PC-9 (cell line): Measurements from ENCODE around the gene SCAMP2. TPM values are rescaled to one million over a fixed set of nuclear protein-coding genes. Genes with fewer than 3 reads are reported as not detected.

Source experiments
- BruUV-seq: library from RNA; stranded (reverse); fragments of 400-500 nt; replicated peaks from 2 replicates; lab custom pipeline; 2021; lab: Mats Ljungman, UMichigan
- CTCF ChIA-PET: fragments of 300-600 bp; sonication (Branson Sonifier 250); formaldehyde crosslinking; loops from one replicate; lab custom pipeline; 2022; ENCODE audit warnings: antibody characterized with exemption; lab: Charles Lee
- POLR2A ChIA-PET: fragments of 300-600 bp; sonication (Branson Sonifier 250); formaldehyde crosslinking; loops from one replicate; lab custom pipeline; 2022; ENCODE audit warnings: antibody characterized with exemption; ENCODE audit not compliant: unreplicated experiment; lab: Charles Lee
- DNase-seq, 2 experiments: peaks; one replicate each; pipeline versions ENCODE4 v3.0.0 to v3.0.0-alpha.2; 2015 to 2022; ENCODE audit warnings: mixed read lengths in 1 of 2
- H2AFZ ChIP-seq: fragments of 200-600 bp; sonication (generic); 2 replicates; pipeline ENCODE4 v1.8.1; 2017; ENCODE audit warnings: antibody characterized with exemption
- H3F3A ChIP-seq: fragments of 200-600 bp; sonication (generic); 2 replicates; pipeline ENCODE4 v1.8.1; 2017; ENCODE audit warnings: antibody characterized with exemption, mild to moderate bottlenecking, low read depth; ENCODE audit not compliant: insufficient read depth
- H3K27ac ChIP-seq: fragments of 200-600 bp; sonication (generic); 2 replicates; pipeline ENCODE4 v1.6.1; 2016; ENCODE audit warnings: mixed run types
- H3K27me3 ChIP-seq: fragments of 200-600 bp; sonication (generic); 2 replicates; pipeline ENCODE4 v1.6.1; 2016; ENCODE audit warnings: low read depth, mixed run types; ENCODE audit not compliant: insufficient read depth
- H3K36me3 ChIP-seq: fragments of 200-600 bp; sonication (generic); 2 replicates; pipeline ENCODE4 v1.6.1; 2016; ENCODE audit warnings: low read depth, mixed run types
- H3K4me1 ChIP-seq: fragments of 200-600 bp; sonication (generic); replicated peaks from 2 replicates; pipeline ENCODE4 v1.6.1; 2016; ENCODE audit warnings: mixed run types; ENCODE audit not compliant: insufficient read depth
- H3K4me2 ChIP-seq: fragments of 200-600 bp; sonication (generic); 2 replicates; pipeline ENCODE4 v1.6.1; 2017; ENCODE audit warnings: mixed run types
- H3K4me3 ChIP-seq: fragments of 200-600 bp; sonication (generic); 2 replicates; pipeline ENCODE4 v1.6.1; 2016; ENCODE audit warnings: mixed run types
- H3K79me2 ChIP-seq: fragments of 200-600 bp; sonication (generic); 2 replicates; pipeline ENCODE4 v1.6.1; 2017; ENCODE audit warnings: low read depth, mixed run types
- H3K9me2 ChIP-seq: fragments of 200-600 bp; sonication (generic); 2 replicates; pipeline ENCODE4 v1.8.1; 2017; ENCODE audit warnings: mild to moderate bottlenecking; ENCODE audit not compliant: insufficient read depth
- H3K9me3 ChIP-seq: fragments of 200-600 bp; sonication (generic); 2 replicates; pipeline ENCODE4 v1.8.1; 2016; ENCODE audit warnings: low read depth; ENCODE audit not compliant: insufficient read depth
- H4K20me1 ChIP-seq: fragments of 200-600 bp; sonication (generic); 2 replicates; pipeline ENCODE4 v1.8.1; 2017; ENCODE audit not compliant: insufficient read depth
- EZH2 ChIP-seq: fragments of 200-600 bp; sonication (generic); IDR thresholded peaks from 2 replicates; pipeline ENCODE4 v1.8.0; 2017; ENCODE audit warnings: antibody characterized with exemption, low read depth
- intact Hi-C: fragments of 100-400 bp; cut with micrococcal nuclease; formaldehyde crosslinking; loops from one replicate; pipeline ENCODE4 v1.10.0; 2022; ENCODE audit not compliant: unreplicated experiment
- total RNA-seq: library from RNA; stranded (reverse); gene quantifications from 2 replicates; pipeline ENCODE4 v1.2.3, GENCODE V29; 2021
- TF ChIP-seq, protein P1 (sequence below): fragments of 200-600 bp; sonication (generic); conservative IDR thresholded peaks from 2 replicates; pipeline ENCODE4 v1.6.1; 2017; ENCODE audit warnings: mixed run types, antibody characterized with exemption, mild to moderate bottlenecking, moderate library complexity

Gene SCAMP2
- total RNA-seq, 1 experiment from 2014 or later, result 84.6 TPM

DNA sequence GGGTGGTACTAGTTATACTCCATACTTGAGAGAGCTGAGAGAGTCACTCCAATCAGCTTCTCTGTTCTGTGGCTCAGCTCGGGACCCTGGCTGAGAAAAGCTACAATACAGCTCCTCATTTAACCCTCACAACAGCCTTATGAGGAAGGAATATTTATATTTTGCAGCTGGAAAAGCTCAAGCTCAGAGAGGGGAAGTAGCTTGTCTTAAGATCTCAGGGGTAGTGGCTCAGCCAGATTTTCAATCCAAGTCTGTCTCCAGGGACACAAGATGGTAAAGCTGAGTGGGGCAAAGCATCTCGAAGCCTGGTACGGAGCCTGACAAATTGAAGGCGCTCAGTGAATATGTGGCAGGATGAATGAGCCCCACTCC, 14.8 kb downstream of the SCAMP2 start:
- peaks cover 21% of the 10 kb centered on the region for H3K4me1 ChIP-seq
- no peak overlapping the region for H3K4me3 ChIP-seq
- no TSS peak for BruUV-seq
- ChIA-PET POLR2A (no interaction called here), CTCF (interaction anchor here (0.6 kb wide), 1 partner anchor 67 kb away, joined by 3 read pairs; no protein-coding TSS in a partner anchor)
- H3F3A ChIP-seq, result peaks cover 18% of the 10 kb centered on the region; the same call in 1 of the 2 replicates
- H3K4me2 ChIP-seq, result no peak overlapping the region; the same call in 1 of the 2 replicates
- H3K9me2 ChIP-seq, result no peaks in the 10 kb centered on the region
- no peak for DNase-seq
- no peaks in the 10 kb centered on the region for H3K27me3 ChIP-seq
- peaks cover 20% of the 10 kb centered on the region for H3K79me2 ChIP-seq
- H3K9me3 ChIP-seq, result no peaks in the 10 kb centered on the region
- H4K20me1 ChIP-seq, result peaks cover 25% of the 10 kb centered on the region; the same call in 1 of the 2 replicates
- 0 out of 2 replicates have a peak, but pooled peaks cover under 1% of the 10 kb centered on the region for H3K36me3 ChIP-seq
- TF ChIP-seq, protein P1, sequence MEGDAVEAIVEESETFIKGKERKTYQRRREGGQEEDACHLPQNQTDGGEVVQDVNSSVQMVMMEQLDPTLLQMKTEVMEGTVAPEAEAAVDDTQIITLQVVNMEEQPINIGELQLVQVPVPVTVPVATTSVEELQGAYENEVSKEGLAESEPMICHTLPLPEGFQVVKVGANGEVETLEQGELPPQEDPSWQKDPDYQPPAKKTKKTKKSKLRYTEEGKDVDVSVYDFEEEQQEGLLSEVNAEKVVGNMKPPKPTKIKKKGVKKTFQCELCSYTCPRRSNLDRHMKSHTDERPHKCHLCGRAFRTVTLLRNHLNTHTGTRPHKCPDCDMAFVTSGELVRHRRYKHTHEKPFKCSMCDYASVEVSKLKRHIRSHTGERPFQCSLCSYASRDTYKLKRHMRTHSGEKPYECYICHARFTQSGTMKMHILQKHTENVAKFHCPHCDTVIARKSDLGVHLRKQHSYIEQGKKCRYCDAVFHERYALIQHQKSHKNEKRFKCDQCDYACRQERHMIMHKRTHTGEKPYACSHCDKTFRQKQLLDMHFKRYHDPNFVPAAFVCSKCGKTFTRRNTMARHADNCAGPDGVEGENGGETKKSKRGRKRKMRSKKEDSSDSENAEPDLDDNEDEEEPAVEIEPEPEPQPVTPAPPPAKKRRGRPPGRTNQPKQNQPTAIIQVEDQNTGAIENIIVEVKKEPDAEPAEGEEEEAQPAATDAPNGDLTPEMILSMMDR, result no peak
- TF ChIP-seq EZH2, result no peak
- peak overlapping the region; percentile 49 for H3K27ac ChIP-seq
- H2AFZ ChIP-seq, result no peak overlapping the region
- intact Hi-C loops, result loop anchor here (5.0 kb wide), 1 partner anchor 39 kb away; no protein-coding TSS in a partner anchor

DNA sequence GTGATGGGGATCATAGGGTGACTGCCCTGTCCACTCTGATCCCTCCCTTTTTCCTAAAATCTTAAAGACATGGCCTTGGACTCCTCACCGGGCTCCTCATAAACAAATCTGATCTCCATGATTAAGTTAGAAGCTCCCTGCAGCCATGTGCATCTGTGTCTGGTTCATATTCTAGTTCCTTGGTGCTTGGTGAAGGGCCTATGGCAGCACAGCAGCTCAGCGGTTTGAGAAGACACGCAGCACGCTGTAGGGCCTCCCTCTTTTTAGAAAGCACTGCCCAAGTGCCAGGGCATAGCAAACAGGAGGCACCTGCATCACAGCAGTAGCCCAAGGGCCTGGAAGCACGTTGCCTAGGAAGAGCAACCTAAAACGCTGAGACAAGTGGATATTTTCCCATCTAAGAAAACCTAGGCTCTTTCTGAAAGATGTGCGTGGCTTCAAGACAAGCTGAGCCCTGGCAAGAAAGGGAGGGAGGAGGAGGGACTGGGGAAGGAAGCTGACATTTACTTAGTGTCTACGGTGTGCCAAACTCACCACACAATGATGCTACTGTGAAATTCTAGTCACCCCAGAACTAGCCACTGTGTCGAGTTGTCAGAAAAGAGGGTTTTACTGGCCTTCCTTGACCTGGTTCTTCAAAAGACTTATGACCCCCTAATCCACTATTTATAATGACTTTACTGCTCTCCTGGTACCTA, 15.3 kb downstream of the SCAMP2 start:
- Histone ChIP-seq H3K36me3 (peaks cover 3% of the 10 kb centered on the region; the same call in 1 of the 2 replicates), H3K4me3 (no peak overlapping the region), H3K27me3 (no peaks in the 10 kb centered on the region), H3K4me1 (peaks cover 21% of the 10 kb centered on the region), H3F3A (peaks cover 17% of the 10 kb centered on the region; the same call in 1 of the 2 replicates), H3K27ac (peak overlapping the region; percentile 49), H3K9me2 (no peaks in the 10 kb centered on the region), H3K79me2 (peaks cover 20% of the 10 kb centered on the region), H2AFZ (no peak overlapping the region), H3K9me3 (no peaks in the 10 kb centered on the region), H4K20me1 (peaks cover 25% of the 10 kb centered on the region; the same call in 1 of the 2 replicates), H3K4me2 (peak overlapping the region; percentile 55)
- TF ChIP-seq, protein P1, result no peak
- no peak for TF ChIP-seq EZH2
- intact Hi-C loops, result loop anchor here (5.0 kb wide), 1 partner anchor 39 kb away; no protein-coding TSS in a partner anchor
- ChIA-PET POLR2A (interaction anchor here (0.6 kb wide), 1 partner anchor 707 kb away, joined by 4 read pairs; no protein-coding TSS in a partner anchor), CTCF (interaction anchor here (0.6 to 1.9 kb wide), 2 partner anchors 44 to 68 kb away, joined by 3 to 9 read pairs; no protein-coding TSS in a partner anchor)
- BruUV-seq, result no TSS peak
- no peak for DNase-seq

DNA sequence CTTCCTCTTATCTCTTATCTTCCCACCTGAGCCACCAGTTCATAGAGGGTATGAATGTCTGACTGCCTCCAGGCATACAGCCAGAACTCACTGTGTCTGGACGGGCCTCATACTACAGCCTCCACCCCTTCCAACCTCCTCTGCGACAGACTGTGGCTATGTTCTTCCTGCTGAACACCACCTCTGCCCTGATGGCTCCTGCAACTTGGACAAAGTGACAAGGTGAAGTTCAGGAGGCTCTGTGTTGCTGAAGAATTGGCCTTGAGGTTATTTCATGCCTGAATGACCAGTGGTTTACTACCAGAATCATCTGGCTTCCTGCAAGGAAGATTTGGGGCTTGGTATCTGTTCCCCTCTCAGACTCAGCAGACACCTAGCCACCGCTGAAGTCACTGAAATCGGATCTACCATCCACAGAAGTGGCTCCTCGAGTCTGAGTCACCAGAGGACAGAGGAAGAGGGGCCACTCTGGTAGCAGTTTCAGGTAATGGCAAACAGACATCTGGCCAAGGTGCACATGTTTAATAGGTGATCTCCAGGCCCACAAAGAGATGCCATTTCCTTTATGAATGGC, 16.0 kb downstream of the SCAMP2 start:
- DNase-seq, result peak; percentile 69 to 70
- H4K20me1 ChIP-seq, result peaks cover 25% of the 10 kb centered on the region; the same call in 1 of the 2 replicates
- no peak overlapping the region for H2AFZ ChIP-seq
- H3K79me2 ChIP-seq, result peaks cover 20% of the 10 kb centered on the region
- H3K9me2 ChIP-seq, result no peaks in the 10 kb centered on the region
- no peak overlapping the region for H3K4me3 ChIP-seq
- peaks cover 17% of the 10 kb centered on the region; the same call in 1 of the 2 replicates for H3F3A ChIP-seq
- TF ChIP-seq, protein P1, result no peak
- TF ChIP-seq EZH2, result no peak
- intact Hi-C loops, result loop anchor here (5.0 kb wide), 1 partner anchor 40 kb away; no protein-coding TSS in a partner anchor
- peaks cover 3% of the 10 kb centered on the region; the same call in 1 of the 2 replicates for H3K36me3 ChIP-seq
- CTCF ChIA-PET, result interaction anchor here (1.9 kb wide), 1 partner anchor 44 kb away, joined by 9 read pairs; no protein-coding TSS in a partner anchor
- POLR2A ChIA-PET, result interaction anchor here (0.6 to 0.7 kb wide), 4 partner anchors 10 to 866 kb away, joined by 3 to 11 read pairs (median 4); partner anchors contain the start of gene CPLX3
- peak overlapping the region; percentile 55 for H3K4me2 ChIP-seq
- no peaks in the 10 kb centered on the region for H3K9me3 ChIP-seq
- H3K27me3 ChIP-seq, result no peaks in the 10 kb centered on the region
- H3K27ac ChIP-seq, result peak overlapping the region; percentile 49
- peaks cover 21% of the 10 kb centered on the region for H3K4me1 ChIP-seq
- BruUV-seq, result no TSS peak
